Gastrocnemius medialis (tissue), 4 donors: Measurements from ENCODE around the gene DDX10.

Experiments used
- CTCF ChIP-seq, 5 experiments: fragments of 450-650 bp in 3 of 5; fragments of 200-600 bp in 2 of 5; sonication (generic) in 2 of 5; IDR thresholded peaks in 4 of 5; conservative IDR thresholded peaks in 1 of 5; 1 replicate in 4 of 5; 2 replicates in 1 of 5; pipeline ENCODE4 v1.5.1; 2016 to 2019; ENCODE audit warnings: antibody characterized with exemption in 5 of 5, mild to moderate bottlenecking in 3 of 5, moderate library complexity in 3 of 5
- POLR2A ChIP-seq, 2 donors: fragments of 450-650 bp; IDR thresholded peaks; one replicate each; pipeline ENCODE4 v1.6.1; 2017; ENCODE audit warnings: antibody characterized with exemption in 2 of 2, mild to moderate bottlenecking in 2 of 2, moderate library complexity in 2 of 2

- TF ChIP-seq POLR2A (IDR thresholded peaks at IDR 0.05) = no peak
- TF ChIP-seq CTCF (IDR thresholded peaks at IDR 0.05 in 4 of 5, conservative IDR thresholded peaks at IDR 0.05 in 1 of 5) = no peak
These were observed 20.9 kb upstream of the DDX10 start for GRCh38 chr11:108643974-108644373.
